Measurements from ENCODE around the gene LCE2B.

The LCE2B gene

DNA sequence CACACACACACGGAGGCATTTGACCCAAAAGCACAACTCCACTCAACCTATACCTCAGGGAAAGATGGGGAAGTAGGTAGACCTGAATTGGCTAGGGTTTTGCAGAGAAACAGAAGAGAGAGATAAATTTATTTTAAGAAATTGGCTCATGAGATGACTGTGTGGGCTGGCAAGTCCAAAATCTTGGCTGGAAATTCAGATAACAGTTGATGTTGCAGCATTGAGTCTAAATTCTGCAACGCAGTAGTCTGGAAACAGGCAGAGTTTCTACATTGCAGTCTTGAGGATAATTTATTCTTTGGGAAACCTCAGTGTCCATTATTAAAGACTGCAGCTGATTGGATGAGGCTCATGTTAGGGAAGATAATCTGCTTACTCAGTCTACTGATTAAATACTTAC lies 4.3 kb upstream of the LCE2B start:
- ChIA-PET POLR2A (no interaction called here), CTCF (no interaction called here)
- TF ChIP-seq HDGF (IDR thresholded peaks at IDR 0.05; ENCODE audit: borderline replicate concordance) (no peak), ELF4 (IDR thresholded peaks at IDR 0.05) (no peak), LEF1 (IDR thresholded peaks at IDR 0.05; ENCODE audit: borderline replicate concordance) (no peak), FOXK2 (IDR thresholded peaks at IDR 0.05) (no peak), CTBP1 (IDR thresholded peaks at IDR 0.05; ENCODE audit: borderline replicate concordance) (no peak), ARNT (IDR thresholded peaks at IDR 0.05) (no peak)
- no peak for DNase-seq (ENCODE audit: extremely low spot score)

DNA sequence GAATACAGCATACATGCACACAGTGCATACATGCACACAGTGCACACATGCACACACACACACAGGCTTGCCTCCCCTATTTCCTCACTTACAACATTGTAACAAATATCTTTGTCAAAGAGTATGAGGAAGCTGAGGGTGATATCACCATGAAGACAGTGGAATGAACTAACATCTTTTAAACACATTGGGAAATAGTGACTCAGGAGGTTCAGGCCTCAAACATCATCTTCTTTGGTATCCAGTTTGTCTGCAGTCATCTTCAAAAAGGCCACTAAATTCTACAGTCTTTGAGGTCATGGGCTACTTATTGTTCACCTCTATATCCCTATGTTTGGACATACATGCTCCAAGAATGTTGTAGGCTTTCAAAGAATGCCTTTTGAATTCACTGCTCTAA lies 2.1 kb upstream of the LCE2B start:
- DNase-seq (ENCODE audit: extremely low spot score) = no peak
- POLR2A ChIA-PET = no interaction called here
- no peak for TF ChIP-seq BHLHE40 (IDR thresholded peaks at IDR 0.05; ENCODE audit: borderline replicate concordance)
- TF ChIP-seq ARNT (IDR thresholded peaks at IDR 0.05) = no peak
- TF ChIP-seq FOXA1 (IDR thresholded peaks at IDR 0.05) = no peak
- no peak for TF ChIP-seq TARDBP (IDR thresholded peaks at IDR 0.05)
- CTCF ChIA-PET = no interaction called here

DNA sequence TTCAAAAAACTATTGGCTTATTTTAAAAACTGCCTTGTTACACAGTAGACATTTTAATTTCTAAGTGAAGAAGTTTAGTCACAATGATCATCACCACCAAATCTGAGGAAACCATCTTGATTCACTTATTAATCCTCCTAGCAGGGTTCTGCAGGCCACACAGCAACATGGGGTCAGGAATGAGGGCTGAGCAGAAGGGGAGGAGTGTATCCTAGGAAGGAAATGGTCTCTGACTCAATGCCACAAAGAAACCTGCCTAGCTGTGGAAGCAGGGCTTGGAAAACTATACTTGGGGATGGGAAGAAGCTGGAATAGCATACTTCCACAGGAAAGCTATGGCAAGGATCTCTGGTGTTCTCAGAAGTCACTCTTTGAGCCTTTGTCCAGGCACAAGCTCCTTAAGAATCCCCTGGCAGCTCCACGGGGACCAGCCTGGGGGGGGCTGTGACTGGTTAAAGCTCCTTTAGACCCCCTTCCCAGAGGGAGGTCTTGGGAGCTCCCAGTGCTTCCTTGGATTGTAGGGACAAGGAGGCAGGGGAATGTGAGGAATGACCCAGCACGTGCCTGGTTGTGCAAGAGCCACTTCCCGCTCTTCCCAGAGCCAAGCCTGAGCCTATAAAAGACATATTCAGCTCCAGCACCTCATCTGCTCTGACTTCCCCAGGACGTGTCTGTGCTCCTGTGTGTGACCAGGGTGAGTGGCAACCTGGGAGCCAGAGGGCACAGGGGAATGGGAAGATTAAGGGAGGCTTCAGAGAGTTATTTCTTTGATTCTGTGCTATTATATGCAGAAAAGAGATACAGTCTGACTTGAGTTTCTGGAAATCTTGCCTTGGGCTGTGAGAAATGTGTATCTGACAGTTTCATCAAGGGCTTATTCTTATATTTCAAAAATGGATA lies 12.0 kb downstream of the LCE2B start, which contains the start of gene LCE2A:
Gene LCE2A (plus strand): TSS at position 645 of the 900 bp plus-strand sequence. CDS start 557 bp downstream, outside the sequence.
- POLR2A ChIA-PET = no interaction called here
- no peak for DNase-seq (ENCODE audit: extremely low spot score)

GRCh38 chr1:152699746-152700145 lies 13.8 kb downstream of the LCE2B start:
- ChIA-PET CTCF (no interaction called here), POLR2A (no interaction called here)
- no peak for TF ChIP-seq NFRKB (IDR thresholded peaks at IDR 0.05)
- DNase-seq (ENCODE audit: extremely low spot score) = no peak

More for the DNA sequence above, 12.0 kb downstream of the LCE2B start, which contains the start of gene LCE2A:
- CTCF ChIA-PET = interaction anchor here (0.7 kb wide), 1 partner anchor 376 kb away, joined by 3 read pairs; no protein-coding TSS in a partner anchor
- TF ChIP-seq ELF4 (IDR thresholded peaks at IDR 0.05) = no peak
- TF ChIP-seq BHLHE40 (IDR thresholded peaks at IDR 0.05; ENCODE audit: borderline replicate concordance) = no peak
- no peak for TF ChIP-seq CTBP1 (IDR thresholded peaks at IDR 0.05; ENCODE audit: borderline replicate concordance)
- TF ChIP-seq TARDBP (IDR thresholded peaks at IDR 0.05) = no peak
- no peak for TF ChIP-seq HDGF (IDR thresholded peaks at IDR 0.05; ENCODE audit: borderline replicate concordance)
- no peak for TF ChIP-seq PKNOX1 (IDR thresholded peaks at IDR 0.05)
- TF ChIP-seq ZNF384 (IDR thresholded peaks at IDR 0.05) = no peak
- TF ChIP-seq FOXA1 (IDR thresholded peaks at IDR 0.05) = no peak
- no peak for TF ChIP-seq ARNT (IDR thresholded peaks at IDR 0.05)
- no peak for TF ChIP-seq FOXK2 (IDR thresholded peaks at IDR 0.05)
- no peak for TF ChIP-seq FOXM1 (IDR thresholded peaks at IDR 0.05; ENCODE audit: borderline replicate concordance)
- TF ChIP-seq L3MBTL2 (conservative IDR thresholded peaks at IDR 0.05) = no peak
- no peak for TF ChIP-seq SUZ12 (IDR thresholded peaks at IDR 0.05)
- TF ChIP-seq NFRKB (IDR thresholded peaks at IDR 0.05) = no peak
- no peak for TF ChIP-seq SP1 (IDR thresholded peaks at IDR 0.05)
- no peak for TF ChIP-seq LEF1 (IDR thresholded peaks at IDR 0.05; ENCODE audit: borderline replicate concordance)

GRCh38 chr1:152707860-152708259 lies 21.9 kb downstream of the LCE2B start, which contains the start of gene LCE4A:
Gene LCE4A, plus strand, starts transcription at chr1:152708160. Its CDS starts 916 bp downstream, at chr1:152709076.
- CTCF ChIA-PET = no interaction called here
- POLR2A ChIA-PET = no interaction called here
- DNase-seq (ENCODE audit: extremely low spot score) = no peak
- no peak for TF ChIP-seq ZNF384 (IDR thresholded peaks at IDR 0.05)
- TF ChIP-seq SP1 (IDR thresholded peaks at IDR 0.05) = no peak
- no peak for TF ChIP-seq CTBP1 (IDR thresholded peaks at IDR 0.05; ENCODE audit: borderline replicate concordance)
- TF ChIP-seq SUZ12 (IDR thresholded peaks at IDR 0.05) = no peak
- TF ChIP-seq TARDBP (IDR thresholded peaks at IDR 0.05) = no peak
- no peak for TF ChIP-seq L3MBTL2 (conservative IDR thresholded peaks at IDR 0.05)
- no peak for TF ChIP-seq FOXA1 (IDR thresholded peaks at IDR 0.05)
- no peak for TF ChIP-seq ELF4 (IDR thresholded peaks at IDR 0.05)
- TF ChIP-seq NFRKB (IDR thresholded peaks at IDR 0.05) = no peak
- no peak for TF ChIP-seq BHLHE40 (IDR thresholded peaks at IDR 0.05; ENCODE audit: borderline replicate concordance)
- no peak for TF ChIP-seq PKNOX1 (IDR thresholded peaks at IDR 0.05)
- no peak for TF ChIP-seq HDGF (IDR thresholded peaks at IDR 0.05; ENCODE audit: borderline replicate concordance)
- TF ChIP-seq FOXM1 (IDR thresholded peaks at IDR 0.05; ENCODE audit: borderline replicate concordance) = no peak
- TF ChIP-seq ARNT (IDR thresholded peaks at IDR 0.05) = no peak
- TF ChIP-seq LEF1 (IDR thresholded peaks at IDR 0.05; ENCODE audit: borderline replicate concordance) = no peak
- TF ChIP-seq FOXK2 (IDR thresholded peaks at IDR 0.05) = no peak

DNA sequence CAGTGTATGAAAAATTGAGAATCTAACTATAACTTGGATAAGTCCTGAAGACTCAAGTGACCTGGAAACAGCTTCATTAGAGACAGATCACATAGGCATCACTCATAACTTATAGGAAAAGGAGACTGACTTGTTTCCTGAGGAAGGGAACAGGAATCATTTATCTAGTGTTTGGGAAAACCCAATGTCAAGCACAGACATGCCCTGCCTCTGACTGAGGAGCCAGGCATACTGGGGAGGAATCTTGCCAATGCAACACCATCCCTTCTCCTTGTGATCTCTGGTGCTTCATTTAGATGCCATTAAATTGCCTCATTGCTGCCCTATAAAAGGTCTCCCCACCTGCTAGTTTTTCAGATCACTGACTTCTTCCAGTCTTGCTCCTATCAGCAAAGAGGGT lies 32.3 kb downstream of the LCE2B start:
- no peak for TF ChIP-seq SP1 (IDR thresholded peaks at IDR 0.05)
- TF ChIP-seq HDGF (IDR thresholded peaks at IDR 0.05; ENCODE audit: borderline replicate concordance) = no peak
- no peak for TF ChIP-seq FOXK2 (IDR thresholded peaks at IDR 0.05)
- TF ChIP-seq BHLHE40 (IDR thresholded peaks at IDR 0.05; ENCODE audit: borderline replicate concordance) = no peak
- no peak for TF ChIP-seq NFRKB (IDR thresholded peaks at IDR 0.05)
- TF ChIP-seq L3MBTL2 (conservative IDR thresholded peaks at IDR 0.05) = no peak
- no peak for TF ChIP-seq ZNF384 (IDR thresholded peaks at IDR 0.05)
- no peak for TF ChIP-seq ELF4 (IDR thresholded peaks at IDR 0.05)
- TF ChIP-seq FOXA1 (IDR thresholded peaks at IDR 0.05) = no peak
- no peak for DNase-seq (ENCODE audit: extremely low spot score)
- ChIA-PET POLR2A (no interaction called here), CTCF (no interaction called here)

GRCh38 chr1:152725261-152725660 lies 39.3 kb downstream of the LCE2B start:
- CTCF ChIA-PET = no interaction called here
- TF ChIP-seq ARNT (IDR thresholded peaks at IDR 0.05) (no peak), FOXA1 (IDR thresholded peaks at IDR 0.05) (no peak), FOXK2 (IDR thresholded peaks at IDR 0.05) (no peak), PKNOX1 (IDR thresholded peaks at IDR 0.05) (no peak), TARDBP (IDR thresholded peaks at IDR 0.05) (no peak), CTBP1 (IDR thresholded peaks at IDR 0.05; ENCODE audit: borderline replicate concordance) (no peak), SUZ12 (IDR thresholded peaks at IDR 0.05) (no peak), FOXM1 (IDR thresholded peaks at IDR 0.05; ENCODE audit: borderline replicate concordance) (no peak)
- POLR2A ChIA-PET = no interaction called here
- no peak for DNase-seq (ENCODE audit: extremely low spot score)
